PFSK-1 (cell line): ENCODE results near the gene RBM47.

Experiments used
- FOXP2 ChIP-seq: optimal IDR thresholded peaks from 2 replicates; pipeline ENCODE3; 2011; ENCODE audit warnings: borderline replicate concordance, control low read depth, inconsistent platforms; ENCODE audit not compliant: insufficient read depth; ENCODE audit errors: extremely low read length, extremely low read depth
- POLR2AphosphoS5 ChIP-seq: IDR thresholded peaks from 2 replicates; pipeline ENCODE4 v1.6.1; 2012; ENCODE audit warnings: low read depth, mild to moderate bottlenecking, control low read depth, low read length, moderate library complexity
- REST ChIP-seq, 2 experiments: IDR thresholded peaks; 2 replicates each; pipeline versions ENCODE4 v1.6.1 to v1.8.0; 2011 to 2012; ENCODE audit warnings: low read depth in 2 of 2, low read length in 2 of 2, control low read depth in 1 of 2, inconsistent platforms in 1 of 2, mild to moderate bottlenecking in 1 of 2, moderate library complexity in 1 of 2; ENCODE audit not compliant: insufficient read depth in 1 of 2
- SIN3A ChIP-seq: IDR thresholded peaks from 2 replicates; pipeline ENCODE4 v1.6.1; 2012; ENCODE audit warnings: mild to moderate bottlenecking, low read length, moderate library complexity, borderline replicate concordance; ENCODE audit not compliant: insufficient read depth
- TAF1 ChIP-seq: IDR thresholded peaks from 2 replicates; pipeline ENCODE4 v1.6.1; 2012; ENCODE audit warnings: low read length, control low read depth, borderline replicate concordance; ENCODE audit not compliant: insufficient read depth

The RBM47 gene

GRCh38 chr4:40536032-40536431, 93.6 kb downstream of the RBM47 start:
- no peak for TF ChIP-seq FOXP2
- TF ChIP-seq POLR2AphosphoS5, result no peak
- no peak for TF ChIP-seq REST (IDR thresholded peaks at IDR 0.05; ENCODE audit: insufficient read depth in 1 of 2, low read depth in 2 of 2, low read length in 2 of 2)
- no peak for TF ChIP-seq TAF1
- TF ChIP-seq SIN3A, result no peak

GRCh38 chr4:40531636-40532023, 98.0 kb downstream of the RBM47 start:
- TF ChIP-seq SIN3A (no peak), TAF1 (no peak), POLR2AphosphoS5 (no peak), FOXP2 (no peak), REST (IDR thresholded peaks at IDR 0.05; ENCODE audit: insufficient read depth in 1 of 2, low read depth in 2 of 2, low read length in 2 of 2) (no peak)

GRCh38 chr4:40530961-40531635, 98.6 kb downstream of the RBM47 start:
- no peak for TF ChIP-seq TAF1
- TF ChIP-seq REST (IDR thresholded peaks at IDR 0.05; ENCODE audit: insufficient read depth in 1 of 2, low read depth in 2 of 2, low read length in 2 of 2), result no peak

GRCh38 chr4:40526741-40527140, 102.9 kb downstream of the RBM47 start:
- TF ChIP-seq POLR2AphosphoS5 (no peak), SIN3A (no peak), FOXP2 (no peak), REST (IDR thresholded peaks at IDR 0.05; ENCODE audit: insufficient read depth in 1 of 2, low read depth in 2 of 2, low read length in 2 of 2) (no peak), TAF1 (no peak)
